Nephron progenitor cell (in vitro differentiated cells): Measurements from ENCODE around the gene MMP25.

ENCODE experiments used
- DNase-seq: peaks from one replicate; pipeline ENCODE4 v3.0.0; 2021
- H3K27ac Mint-ChIP-seq: 2 replicates; pipeline ENCODE4 v1.8.0; 2021; ENCODE audit warnings: mild to moderate bottlenecking, moderate library complexity, mixed read lengths
- H3K27me3 Mint-ChIP-seq: 2 replicates; pipeline ENCODE4 v1.8.0; 2021; ENCODE audit warnings: mild to moderate bottlenecking, low read depth, mixed read lengths; ENCODE audit not compliant: poor library complexity
- H3K36me3 Mint-ChIP-seq: 2 replicates; pipeline ENCODE4 v1.8.0; 2021; ENCODE audit warnings: low read depth, mixed read lengths
- H3K4me1 Mint-ChIP-seq: 2 replicates; pipeline ENCODE4 v1.8.0; 2021; ENCODE audit warnings: mixed read lengths
- H3K4me3 Mint-ChIP-seq: 2 replicates; pipeline ENCODE4 v1.8.0; 2021; ENCODE audit warnings: mild to moderate bottlenecking, moderate library complexity, mixed read lengths
- H3K9me3 Mint-ChIP-seq: 2 replicates; pipeline ENCODE4 v1.8.0; 2021; ENCODE audit warnings: mild to moderate bottlenecking, moderate library complexity, mixed read lengths
- TF ChIP-seq, protein P1 (sequence below): fragments of 200-600 bp; sonication (generic); IDR thresholded peaks from 2 replicates; pipeline ENCODE4 v1.5.0; 2021; ENCODE audit warnings: antibody characterized with exemption

The MMP25 gene

DNA sequence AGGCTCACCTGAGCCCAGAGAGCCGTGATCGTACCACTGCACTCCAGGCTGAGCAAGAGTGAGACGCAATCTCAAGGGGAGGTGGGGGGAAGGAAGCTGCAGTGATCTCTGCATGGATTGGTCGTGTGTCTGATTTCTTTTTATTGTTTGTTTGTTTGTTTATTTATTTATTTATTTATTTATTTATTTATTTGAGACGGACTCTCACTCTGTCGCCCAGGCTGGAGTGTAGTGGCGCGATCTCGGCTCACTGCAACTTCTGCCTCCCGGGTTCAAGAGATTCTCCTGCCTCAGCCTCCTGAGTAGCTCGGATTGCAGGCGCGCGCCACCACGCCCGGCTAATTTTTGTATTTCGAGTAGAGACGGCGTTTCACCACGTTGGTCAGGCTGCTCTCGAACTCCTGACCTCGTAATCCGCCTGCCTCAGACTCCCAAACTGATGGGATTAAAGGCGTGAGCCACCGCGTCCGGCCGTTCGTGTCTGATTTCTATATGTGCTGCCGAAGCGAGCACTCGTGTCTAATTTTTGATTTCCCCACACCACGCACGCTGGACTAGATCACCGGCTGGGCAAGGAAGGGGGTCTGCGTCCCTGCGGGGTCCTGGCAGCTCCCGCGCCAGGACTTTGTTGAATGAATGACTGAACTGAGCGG lies 26.6 kb upstream of the MMP25 start:
- peaks cover 4% of the 10 kb centered on the region for H3K36me3 Mint-ChIP-seq
- H3K27me3 Mint-ChIP-seq, result peaks cover 12% of the 10 kb centered on the region

DNA sequence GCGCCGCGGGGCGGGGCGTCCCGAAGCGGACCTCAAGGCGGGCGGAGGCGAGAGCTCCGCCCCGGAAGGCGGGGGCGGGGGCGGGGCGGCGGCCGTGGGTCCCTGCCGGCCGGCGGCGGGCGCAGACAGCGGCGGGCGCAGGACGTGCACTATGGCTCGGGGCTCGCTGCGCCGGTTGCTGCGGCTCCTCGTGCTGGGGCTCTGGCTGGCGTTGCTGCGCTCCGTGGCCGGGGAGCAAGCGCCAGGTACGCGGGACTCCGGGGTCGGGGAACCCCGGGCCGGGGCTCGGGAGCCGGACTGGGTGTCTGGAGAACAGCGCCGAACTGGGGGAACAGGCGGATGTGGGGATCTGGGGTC lies 26.1 kb upstream of the MMP25 start, which contains the start of gene TNFRSF12A:
TNFRSF12A (plus strand) TSS at position 122 of the 357 bp plus-strand sequence; CDS start at position 152, 30 bp downstream.
- H3K4me3 Mint-ChIP-seq, result peak within 1 kb of the TSS; percentile 87
- peaks cover 8% of the 10 kb centered on the region for H3K27me3 Mint-ChIP-seq
- H3K27ac Mint-ChIP-seq, result peak within 1 kb of the TSS; percentile 94
- peaks cover 53% of the 10 kb centered on the region for H3K4me1 Mint-ChIP-seq
- peak; percentile 77 for DNase-seq
- peaks cover 4% of the 10 kb centered on the region for H3K36me3 Mint-ChIP-seq
- H3K9me3 Mint-ChIP-seq, result no peaks in the 10 kb centered on the region
- TF ChIP-seq, protein P1, sequence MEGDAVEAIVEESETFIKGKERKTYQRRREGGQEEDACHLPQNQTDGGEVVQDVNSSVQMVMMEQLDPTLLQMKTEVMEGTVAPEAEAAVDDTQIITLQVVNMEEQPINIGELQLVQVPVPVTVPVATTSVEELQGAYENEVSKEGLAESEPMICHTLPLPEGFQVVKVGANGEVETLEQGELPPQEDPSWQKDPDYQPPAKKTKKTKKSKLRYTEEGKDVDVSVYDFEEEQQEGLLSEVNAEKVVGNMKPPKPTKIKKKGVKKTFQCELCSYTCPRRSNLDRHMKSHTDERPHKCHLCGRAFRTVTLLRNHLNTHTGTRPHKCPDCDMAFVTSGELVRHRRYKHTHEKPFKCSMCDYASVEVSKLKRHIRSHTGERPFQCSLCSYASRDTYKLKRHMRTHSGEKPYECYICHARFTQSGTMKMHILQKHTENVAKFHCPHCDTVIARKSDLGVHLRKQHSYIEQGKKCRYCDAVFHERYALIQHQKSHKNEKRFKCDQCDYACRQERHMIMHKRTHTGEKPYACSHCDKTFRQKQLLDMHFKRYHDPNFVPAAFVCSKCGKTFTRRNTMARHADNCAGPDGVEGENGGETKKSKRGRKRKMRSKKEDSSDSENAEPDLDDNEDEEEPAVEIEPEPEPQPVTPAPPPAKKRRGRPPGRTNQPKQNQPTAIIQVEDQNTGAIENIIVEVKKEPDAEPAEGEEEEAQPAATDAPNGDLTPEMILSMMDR, result no peak

More for the DNA sequence above, 26.6 kb upstream of the MMP25 start:
- H3K4me1 Mint-ChIP-seq, result peaks cover 53% of the 10 kb centered on the region
- H3K9me3 Mint-ChIP-seq, result no peaks in the 10 kb centered on the region
- TF ChIP-seq, protein P1, result no peak
- peak overlapping the region; percentile 80 for H3K4me3 Mint-ChIP-seq
- DNase-seq, result no peak
- peak overlapping the region; percentile 51 for H3K27ac Mint-ChIP-seq

DNA sequence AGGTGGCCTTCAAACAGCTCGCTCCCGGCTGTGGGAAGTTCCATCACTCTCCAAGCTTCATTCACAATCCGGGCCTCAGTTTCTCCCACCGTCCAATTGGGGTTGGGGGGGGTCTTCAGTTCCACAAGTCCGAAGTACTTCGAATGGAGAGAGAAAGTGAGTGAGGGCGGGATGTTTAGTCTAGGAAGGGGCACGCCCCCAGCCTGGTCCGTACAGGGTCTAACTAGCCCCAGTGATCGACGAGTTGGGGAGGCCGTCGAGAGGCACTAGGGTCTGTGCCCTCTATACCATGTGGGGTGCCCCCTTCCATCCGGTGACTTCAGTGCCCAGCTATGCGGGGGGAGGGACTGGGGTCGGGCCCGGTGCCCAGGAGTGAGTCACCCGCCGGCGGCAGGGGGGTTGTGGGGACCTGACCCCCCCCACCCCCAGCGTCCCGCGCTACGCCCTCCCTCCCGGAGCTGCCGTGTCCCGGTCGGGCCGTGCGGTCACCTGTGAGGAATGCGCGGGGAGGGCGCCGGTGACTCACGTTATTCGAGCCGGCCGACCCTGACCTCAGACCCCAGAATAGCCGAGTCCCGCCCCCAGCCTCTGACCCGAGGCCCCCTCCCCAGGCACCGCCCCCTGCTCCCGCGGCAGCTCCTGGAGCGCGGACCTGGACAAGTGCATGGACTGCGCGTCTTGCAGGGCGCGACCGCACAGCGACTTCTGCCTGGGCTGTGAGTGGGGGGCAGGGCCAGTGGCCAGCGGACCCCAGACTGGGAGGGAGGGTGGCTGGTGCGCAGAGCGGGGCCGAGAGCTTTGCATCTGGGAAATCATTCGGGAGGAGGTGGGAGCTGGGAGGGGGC lies 25.5 kb upstream of the MMP25 start:
- Mint-ChIP-seq H3K4me1 (peaks cover 53% of the 10 kb centered on the region), H3K36me3 (peaks cover 4% of the 10 kb centered on the region), H3K4me3 (peak overlapping the region; percentile 87), H3K9me3 (no peaks in the 10 kb centered on the region), H3K27me3 (peaks cover 9% of the 10 kb centered on the region), H3K27ac (peak overlapping the region; percentile 94)
- TF ChIP-seq, protein P1, result no peak
- peak; percentile 85 for DNase-seq

DNA sequence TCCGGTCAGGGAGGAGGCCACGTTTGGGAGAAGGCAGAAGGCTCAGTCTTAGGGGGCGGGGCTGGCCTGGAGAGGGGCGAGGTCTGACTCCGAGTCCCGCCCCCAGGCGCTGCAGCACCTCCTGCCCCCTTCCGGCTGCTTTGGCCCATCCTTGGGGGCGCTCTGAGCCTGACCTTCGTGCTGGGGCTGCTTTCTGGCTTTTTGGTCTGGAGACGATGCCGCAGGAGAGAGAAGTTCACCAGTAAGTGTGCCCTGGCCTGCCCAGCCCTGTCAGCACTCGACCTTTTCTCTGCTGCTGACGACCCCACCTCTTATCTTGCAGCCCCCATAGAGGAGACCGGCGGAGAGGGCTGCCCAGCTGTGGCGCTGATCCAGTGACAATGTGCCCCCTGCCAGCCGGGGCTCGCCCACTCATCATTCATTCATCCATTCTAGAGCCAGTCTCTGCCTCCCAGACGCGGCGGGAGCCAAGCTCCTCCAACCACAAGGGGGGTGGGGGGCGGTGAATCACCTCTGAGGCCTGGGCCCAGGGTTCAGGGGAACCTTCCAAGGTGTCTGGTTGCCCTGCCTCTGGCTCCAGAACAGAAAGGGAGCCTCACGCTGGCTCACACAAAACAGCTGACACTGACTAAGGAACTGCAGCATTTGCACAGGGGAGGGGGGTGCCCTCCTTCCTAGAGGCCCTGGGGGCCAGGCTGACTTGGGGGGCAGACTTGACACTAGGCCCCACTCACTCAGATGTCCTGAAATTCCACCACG lies 24.7 kb upstream of the MMP25 start:
- Mint-ChIP-seq H3K27me3 (peaks cover 10% of the 10 kb centered on the region), H3K27ac (peak overlapping the region; percentile 94), H3K9me3 (no peaks in the 10 kb centered on the region), H3K4me3 (peak overlapping the region; percentile 87), H3K4me1 (peaks cover 53% of the 10 kb centered on the region), H3K36me3 (peaks cover 12% of the 10 kb centered on the region)
- peak; percentile 90 for DNase-seq
- TF ChIP-seq, protein P1, result no peak

DNA sequence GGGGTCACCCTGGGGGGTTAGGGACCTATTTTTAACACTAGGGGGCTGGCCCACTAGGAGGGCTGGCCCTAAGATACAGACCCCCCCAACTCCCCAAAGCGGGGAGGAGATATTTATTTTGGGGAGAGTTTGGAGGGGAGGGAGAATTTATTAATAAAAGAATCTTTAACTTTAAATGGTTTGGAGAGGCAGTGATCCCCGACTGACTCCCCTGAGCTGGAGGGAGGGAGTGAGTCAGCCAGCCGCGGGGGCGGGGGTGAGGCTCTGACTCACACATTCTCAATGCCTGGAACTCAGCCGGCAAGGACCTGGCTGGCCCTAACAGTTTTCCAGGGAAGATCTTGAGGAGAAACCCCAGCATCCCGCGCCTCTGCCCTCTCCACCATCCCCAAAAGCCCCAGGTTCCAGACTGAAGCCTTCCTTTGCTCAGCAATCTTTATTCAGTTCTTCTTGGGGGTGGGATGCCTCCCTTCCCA lies 24.1 kb upstream of the MMP25 start:
- Mint-ChIP-seq H3K4me1 (peaks cover 49% of the 10 kb centered on the region), H3K4me3 (peak overlapping the region; percentile 87), H3K27ac (peak overlapping the region; percentile 94), H3K36me3 (peaks cover 18% of the 10 kb centered on the region), H3K27me3 (peaks cover 4% of the 10 kb centered on the region), H3K9me3 (no peaks in the 10 kb centered on the region)
- peak; percentile 67 for DNase-seq
- TF ChIP-seq, protein P1, result no peak
